HepG2 (cell line): ENCODE data around the gene FNDC7. TPM values are rescaled to one million over a fixed set of nuclear protein-coding genes. Genes with fewer than 3 reads are reported as not detected.
"Not testable (repeated sequence)": the region's sequence is repeated elsewhere in the genome, so short reads cannot be mapped to it uniquely, and the experiment has no call there.

ENCODE experiments used
- ATAC-seq: fragments of 200-7000 bp; cut with Tn5 transposase; 3 replicates; pipeline ENCODE4 v1.9.1; 2020; ENCODE audit warnings: mild to moderate bottlenecking, moderate library complexity
- BruUV-seq: library from RNA; stranded (reverse); fragments of 400-500 nt; replicated peaks from 2 replicates; lab custom pipeline; 2021; lab: Mats Ljungman, UMichigan
- CTCF ChIA-PET: fragments of 300-600 bp; formaldehyde crosslinking; extraction: SDS; loops from one replicate; lab custom pipeline; 2021; ENCODE audit warnings: low total read pairs, inconsistent platforms, low intra/inter-chr PET ratio; lab: Yijun Ruan, JAX
- POLR2A ChIA-PET: fragments of 350-600 bp; sonication (Branson Sonifier 250); formaldehyde crosslinking; loops from one replicate; lab custom pipeline; 2020; ENCODE audit warnings: antibody characterized with exemption, inconsistent platforms; lab: Yijun Ruan, JAX
- DNase-seq: peaks from one replicate; pipeline ENCODE4 v3.0.0-alpha.2; 2015; ENCODE audit warnings: low spot score
- FAIRE-seq: peaks from 3 replicates; lab custom pipeline; 2011; peaks lifted over from hg19 to GRCh38; lab: Jason Lieb, UNC
- H2AFZ ChIP-seq: one replicate; pipeline ENCODE4 v1.6.1; 2011; ENCODE audit warnings: low read length, inconsistent platforms
- H3K27ac ChIP-seq: fragments of 300-600 bp; 3 replicates; pipeline ENCODE4 v1.8.0; 2011; ENCODE audit warnings: mixed run types, mild to moderate bottlenecking, mixed read lengths, low read length, inconsistent platforms; ENCODE audit not compliant: insufficient read depth; ENCODE audit errors: extremely low read length
- H3K27me3 ChIP-seq, 2 experiments: fragments of 200-600 bp in 1 of 2; 2 replicates in 1 of 2; 3 replicates in 1 of 2; pipeline versions ENCODE4 v1.6.0 to v1.8.0; 2011; ENCODE audit warnings: low read length in 2 of 2, mild to moderate bottlenecking in 2 of 2, moderate library complexity in 2 of 2, inconsistent platforms in 1 of 2; ENCODE audit not compliant: insufficient read depth in 2 of 2, control insufficient read depth in 1 of 2
- H3K36me3 ChIP-seq, 2 experiments: fragments of 200-600 bp in 1 of 2; replicated peaks in 1 of 2; 2 replicates in 1 of 2; 3 replicates in 1 of 2; pipeline versions ENCODE4 v1.5.1 to v1.8.0; 2011; ENCODE audit warnings: low read length in 2 of 2, inconsistent platforms in 1 of 2; ENCODE audit not compliant: insufficient read depth in 2 of 2, control insufficient read depth in 1 of 2
- H3K4me1 ChIP-seq: 2 replicates; pipeline ENCODE4 v1.5.1; 2012; ENCODE audit warnings: low read length, inconsistent platforms; ENCODE audit not compliant: insufficient read depth
- H3K4me2 ChIP-seq: 2 replicates; pipeline ENCODE4 v1.6.0; 2011; ENCODE audit warnings: low read depth, low read length, inconsistent platforms
- H3K4me3 ChIP-seq, 3 experiments: fragments of 200-600 bp in 1 of 3; sonication (generic), shearing (Covaris generic) in 1 of 3; replicated peaks in 1 of 3; 2 replicates each; pipeline ENCODE4 v1.5.1; 2011 to 2016; ENCODE audit warnings: low read length in 3 of 3, inconsistent platforms in 2 of 3, low read depth in 2 of 3, mild to moderate bottlenecking in 2 of 3, control low read depth in 1 of 3, mixed read lengths in 1 of 3; ENCODE audit not compliant: insufficient read depth in 1 of 3
- H3K79me2 ChIP-seq: one replicate; pipeline ENCODE4 v1.6.1; 2011; ENCODE audit warnings: low read length, inconsistent platforms; ENCODE audit not compliant: insufficient read depth
- H3K9ac ChIP-seq: 2 replicates; pipeline ENCODE4 v1.6.0; 2011; ENCODE audit warnings: mild to moderate bottlenecking, low read depth, low read length, inconsistent platforms; ENCODE audit not compliant: insufficient read depth
- H3K9me3 ChIP-seq: 2 replicates; pipeline ENCODE4 v1.5.1; 2012; ENCODE audit warnings: mild to moderate bottlenecking, low read length
- H4K20me1 ChIP-seq: 2 replicates; pipeline ENCODE4 v1.6.0; 2011; ENCODE audit warnings: inconsistent platforms, mild to moderate bottlenecking, low read length, moderate library complexity; ENCODE audit not compliant: insufficient read depth
- BCLAF1 ChIP-seq: fragments of 450-650 bp; IDR thresholded peaks from 2 replicates; pipeline ENCODE4 v1.6.1; 2017; ENCODE audit warnings: mild to moderate bottlenecking
- KAT8 ChIP-seq: IDR thresholded peaks from 2 replicates; pipeline ENCODE4 v1.6.1; 2016; ENCODE audit warnings: missing genetic modification reagents, missing compliant biosample characterization
- ZNF329 ChIP-seq: sonication (generic); formaldehyde crosslinking; IDR thresholded peaks from 2 replicates; pipeline ENCODE4 v1.9.0; 2021; ENCODE audit warnings: low read depth, mild to moderate bottlenecking, missing genetic modification reagents
- ZNF432 ChIP-seq: sonication (generic); formaldehyde crosslinking; IDR thresholded peaks from 2 replicates; pipeline ENCODE4 v1.5.0; 2020; ENCODE audit warnings: missing genetic modification reagents, mild to moderate bottlenecking, borderline replicate concordance
- ZNF747 ChIP-seq: sonication (generic); formaldehyde crosslinking; IDR thresholded peaks from 2 replicates; pipeline ENCODE4 v1.8.1; 2023; ENCODE audit warnings: missing genetic modification reagents, mild to moderate bottlenecking, borderline replicate concordance
- ZNF780A ChIP-seq: sonication (generic); formaldehyde crosslinking; IDR thresholded peaks from 2 replicates; pipeline ENCODE4 v1.8.0; 2022; ENCODE audit warnings: mild to moderate bottlenecking, missing genetic modification reagents, moderate library complexity
- WGBS: methylation state at CpG from one replicate; pipeline ENCODE4 v1.1.6; 2017; ENCODE audit warnings: low lambda C conversion rate; 5-methylcytosine and 5-hydroxymethylcytosine counted together
- in situ Hi-C: cut with HindIII; loops from 2 replicates; pipeline ENCODE4 v1.10.0; 2017; ENCODE audit warnings: low pct_unique_long_range_greater_than_20kb; ENCODE audit not compliant: extremely low pct_ligation_motif_present
- intact Hi-C: fragments of 100-400 bp; cut with micrococcal nuclease; formaldehyde crosslinking; loops from one replicate; pipeline ENCODE4 v1.10.0; 2022; ENCODE audit not compliant: unreplicated experiment
- polyA plus RNA-seq, 8 experiments: library from polyadenylated mRNA; depleted of rRNA in 3 of 8; stranded (reverse) in 7 of 8; unstranded in 1 of 8; fragments of >200 nt; fragmentation: Illumina TruSeq in 4 of 8; extraction: Trizol in 4 of 8; gene quantifications; 2 replicates each; pipeline versions ENCODE4 v1.2.1 to v1.2.3, GENCODE V29; 2011 to 2016; ENCODE audit warnings: low read depth in 4 of 8, missing spikeins in 1 of 8, mixed read lengths in 1 of 8; ENCODE audit not compliant: insufficient read depth in 1 of 8
- total RNA-seq, 5 experiments: library from RNA; depleted of rRNA; stranded (reverse); fragments of >200 nt; fragmentation: Illumina TruSeq; extraction: Trizol; gene quantifications; 2 replicates each; pipeline ENCODE4 v1.2.3, GENCODE V29; 2016; ENCODE audit warnings: low read depth in 1 of 5

Gene FNDC7
- total and polyA plus RNA-seq, 2 of the 13 experiments (the other 11 are each of a cell fraction or from before 2014, with no cell fraction given): 0.03 TPM; not detected in 1

- H2AFZ ChIP-seq: no peak overlapping the region
- ATAC-seq: no peak
- ChIA-PET CTCF (no interaction called here), POLR2A (no interaction called here)
- no peaks in the 10 kb centered on the region for H3K36me3 ChIP-seq
- H3K4me2 ChIP-seq: no peak overlapping the region
- intact Hi-C loops (no loop called here), in situ Hi-C loops (no loop called here)
- H3K27ac ChIP-seq: no peak overlapping the region
- H3K79me2 ChIP-seq: no peaks in the 10 kb centered on the region
- H3K27me3 ChIP-seq: no peaks in the 10 kb centered on the region
- no peak overlapping the region for H3K4me3 ChIP-seq
- no peak overlapping the region for H3K9ac ChIP-seq
- TF ChIP-seq ZNF747 (CRISPR knock-in tag) (no peak), ZNF329 (CRISPR knock-in tag) (no peak), ZNF780A (CRISPR knock-in tag) (no peak), BCLAF1 (no peak), KAT8 (CRISPR knock-in tag) (no peak), ZNF432 (CRISPR knock-in tag) (no peak)
- TF ChIP-seq, all 625 proteins: peak for 0
- DNase-seq (no peak), FAIRE-seq (no peak)
- H4K20me1 ChIP-seq: no peaks in the 10 kb centered on the region
- no peaks in the 10 kb centered on the region for H3K9me3 ChIP-seq
- BruUV-seq: no TSS peak
- WGBS: 7% methylated on average over 1 of the region's 1 CpG
- no peaks in the 10 kb centered on the region for H3K4me1 ChIP-seq
Observed at GRCh38 chr1:108665771-108666170, 46.9 kb upstream of the FNDC7 start.

DNA sequence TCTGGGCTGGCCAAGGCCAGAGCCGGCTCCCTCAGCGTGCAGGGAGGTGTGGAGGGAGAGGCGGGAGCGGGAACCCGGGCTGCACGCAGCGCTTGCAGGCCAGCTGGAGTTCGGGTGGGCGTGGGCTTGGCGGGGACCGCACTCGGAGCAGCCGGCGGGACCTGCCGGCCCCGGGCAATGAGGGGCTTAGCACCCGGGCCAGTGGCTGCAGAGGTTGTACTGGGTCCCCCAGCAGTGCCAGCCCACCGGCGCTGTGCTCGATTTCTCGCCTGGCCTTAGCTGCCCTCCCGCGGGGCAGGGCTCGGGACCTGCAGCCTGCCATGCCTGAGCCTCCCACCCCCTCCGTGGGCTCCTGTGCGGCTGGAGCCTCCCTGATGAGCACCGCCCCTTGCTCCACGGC, 45.3 kb upstream of the FNDC7 start:
- H3K4me1 ChIP-seq, intact Hi-C loops, H3K36me3 ChIP-seq, H3K4me2 ChIP-seq, CTCF ChIA-PET, ATAC-seq, DNase-seq, H3K79me2 ChIP-seq, POLR2A ChIA-PET, H3K27me3 ChIP-seq, H3K9me3 ChIP-seq, H4K20me1 ChIP-seq, H3K27ac ChIP-seq, BruUV-seq, H2AFZ ChIP-seq, FAIRE-seq, H3K9ac ChIP-seq, H3K4me3 ChIP-seq, in situ Hi-C loops: not testable (repeated sequence)
- 84% methylated on average over 17 of the region's 28 CpGs for WGBS
